HG02885 (cell line): ENCODE measurements around the gene ZNHIT6.

ENCODE experiments used
- ATAC-seq: cut with Tn5 transposase; IDR thresholded peaks from one replicate; pipeline ENCODE4 v1.9.1; 2021; ENCODE audit warnings: mild to moderate bottlenecking; ENCODE audit not compliant: unreplicated experiment, poor library complexity

ZNHIT6 gene

DNA sequence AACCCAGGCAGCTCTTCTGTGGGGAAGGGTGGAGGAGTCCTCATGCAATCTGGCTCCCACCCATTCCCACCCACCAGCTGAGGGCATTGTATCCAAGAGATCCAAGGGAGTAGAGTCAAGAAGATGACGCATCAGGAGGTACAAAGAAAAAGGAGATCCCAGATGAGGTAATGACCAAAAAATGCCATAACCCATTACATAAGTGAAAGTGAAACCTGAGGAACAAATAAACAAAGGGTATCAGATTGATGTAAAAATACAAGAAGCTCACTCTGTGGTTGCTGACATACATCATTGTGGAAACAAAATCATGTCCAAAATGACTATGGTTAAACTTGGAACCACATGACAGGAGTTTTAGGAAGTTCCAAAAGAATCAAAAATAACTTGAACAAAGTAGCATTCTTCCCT, 85.2 kb downstream of the ZNHIT6 start:
- no peak for ATAC-seq

DNA sequence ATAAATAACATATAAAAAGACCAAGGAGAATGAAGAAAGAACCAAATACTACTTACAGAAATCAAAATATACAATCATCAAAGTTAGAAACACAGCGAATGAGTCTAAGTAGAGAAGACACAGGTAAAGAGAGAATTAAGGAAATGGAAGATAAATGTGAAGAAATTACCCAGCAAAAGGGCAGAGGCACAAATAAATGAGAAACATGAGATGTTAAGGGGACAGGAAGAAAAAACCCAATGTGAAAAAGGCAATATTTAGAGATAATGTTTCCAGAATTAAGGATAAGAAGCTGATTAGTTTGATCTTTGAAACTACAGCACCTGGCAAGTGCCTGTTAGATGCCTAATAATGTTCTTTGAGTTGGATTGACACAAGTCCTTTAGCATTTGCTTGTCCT, 86.8 kb downstream of the ZNHIT6 start:
- no peak for ATAC-seq

DNA sequence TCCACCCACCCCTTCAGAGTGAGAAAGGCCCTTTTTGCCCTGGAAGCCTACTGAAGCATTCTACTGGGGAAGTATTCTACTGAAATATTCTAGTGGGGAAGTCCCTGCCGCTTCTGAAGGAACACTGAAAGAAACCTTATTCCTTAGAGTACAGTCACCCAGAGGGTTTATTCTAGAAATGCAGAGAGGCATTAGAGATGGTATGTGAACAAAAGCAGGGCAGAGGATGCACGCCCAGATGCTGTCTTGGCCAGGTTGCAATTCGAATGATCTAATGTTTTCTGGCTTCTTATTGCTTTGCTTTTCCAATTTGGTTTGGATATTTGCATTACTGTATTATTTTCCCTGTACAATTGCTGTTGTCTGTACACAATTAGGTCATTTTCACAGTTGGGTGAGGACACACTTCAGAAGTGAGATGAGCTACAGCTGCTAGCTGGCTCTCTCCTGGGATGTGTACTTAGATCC, 90.6 kb downstream of the ZNHIT6 start:
- ATAC-seq = peak; percentile 62

DNA sequence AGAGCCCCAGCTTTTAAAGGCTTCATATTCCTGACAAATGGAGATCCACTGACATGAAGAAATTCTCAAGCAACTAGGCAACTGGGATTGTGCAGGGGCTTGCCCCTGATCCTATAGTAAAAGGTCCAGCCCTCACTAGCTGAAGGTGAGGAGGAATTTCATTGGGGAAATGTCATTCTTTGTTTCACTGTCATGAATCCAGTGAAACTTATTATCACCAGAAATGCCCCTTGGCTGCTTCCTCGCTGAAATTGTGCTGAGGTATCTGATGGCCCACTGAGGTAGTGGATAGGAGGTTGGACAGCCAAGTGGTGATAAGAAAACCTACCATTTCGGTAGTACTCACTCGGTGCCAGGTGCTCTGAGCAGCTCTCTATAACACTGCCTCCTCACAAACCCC, 91.5 kb downstream of the ZNHIT6 start:
- ATAC-seq = no peak

DNA sequence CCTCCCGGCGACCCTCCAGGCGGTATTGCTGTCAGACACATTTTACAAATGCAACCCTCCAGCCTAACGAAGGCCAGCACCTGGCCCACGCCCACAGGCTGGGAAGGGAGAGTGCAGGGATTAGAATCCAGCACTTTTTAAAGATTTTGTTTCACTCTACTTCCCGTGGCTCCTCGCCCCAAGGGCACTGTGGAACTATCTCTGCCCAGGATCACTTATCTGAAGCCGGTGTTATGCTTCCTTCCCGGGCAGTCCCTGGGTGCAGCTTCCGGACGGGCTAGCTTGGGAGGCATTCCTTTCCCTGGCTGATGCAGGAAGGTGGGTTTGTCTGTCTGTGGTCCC, 91.9 kb downstream of the ZNHIT6 start:
- no peak for ATAC-seq

DNA sequence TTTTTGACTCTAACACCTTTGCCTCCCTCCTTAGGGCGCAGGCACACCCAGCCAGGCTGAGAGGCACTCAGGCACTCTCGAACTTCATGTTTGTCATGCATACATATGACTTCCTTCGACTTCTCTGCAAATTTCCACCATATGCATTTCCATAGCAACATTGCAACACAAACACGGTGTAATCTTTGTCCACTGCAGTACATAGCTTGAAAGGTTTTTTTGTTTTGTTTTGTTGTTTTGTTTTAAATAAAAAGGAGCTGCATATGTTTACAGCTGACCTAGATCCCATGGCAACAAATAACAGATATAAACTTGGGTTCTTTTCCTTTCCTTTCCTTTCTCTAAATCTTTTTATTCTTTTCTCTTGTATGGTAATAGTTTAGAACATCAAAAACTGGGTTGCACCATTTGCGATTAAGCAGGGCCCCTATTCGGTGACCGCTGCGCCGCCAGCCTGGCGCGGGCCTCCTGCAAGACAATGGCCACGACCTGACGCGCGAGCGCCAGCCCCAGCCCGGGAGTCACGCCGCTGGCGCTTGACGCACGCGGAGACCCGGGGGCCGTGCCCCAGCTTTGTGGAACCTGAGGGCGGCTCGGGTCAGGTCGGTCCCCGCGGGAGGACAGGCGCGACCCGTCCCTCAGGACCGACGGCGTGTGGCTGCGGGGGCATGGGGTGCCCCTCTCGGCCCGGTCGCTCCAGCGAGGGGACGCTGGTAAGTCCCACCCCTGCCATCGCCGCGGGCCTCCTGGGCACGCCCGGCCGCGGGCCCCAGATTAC, 92.5 kb downstream of the ZNHIT6 start:
- no peak for ATAC-seq

DNA sequence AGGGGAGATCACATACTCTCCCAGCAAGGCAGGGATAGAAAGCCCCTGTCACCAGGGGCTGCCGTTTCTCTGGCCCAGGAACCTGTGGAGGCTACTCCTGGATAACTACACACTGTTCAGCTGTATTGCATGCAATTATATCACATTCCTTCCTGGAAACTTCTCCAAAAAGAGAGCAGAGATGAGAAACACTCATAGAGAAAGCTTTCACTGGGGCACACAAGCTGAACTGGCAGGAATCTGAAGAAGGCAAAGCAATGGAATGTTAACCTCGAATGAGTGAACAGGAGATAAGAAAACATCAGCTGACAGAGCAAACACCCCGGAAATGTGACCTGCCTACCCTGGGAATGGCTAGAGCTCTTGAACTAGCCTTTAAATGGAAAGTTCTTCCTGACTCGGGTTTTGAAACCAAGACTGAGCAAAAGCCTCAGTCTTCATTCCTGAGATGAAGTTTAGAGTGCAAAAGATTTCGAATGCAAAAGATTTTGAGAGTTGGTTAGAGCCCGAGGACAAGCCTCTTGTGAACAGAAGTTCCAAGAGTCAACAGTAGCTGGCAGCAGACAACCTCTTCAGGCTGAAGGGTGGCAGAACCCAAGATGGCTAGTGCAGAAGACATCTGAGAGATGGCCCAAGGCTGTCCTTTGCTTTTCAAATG, 95.4 kb downstream of the ZNHIT6 start:
- no peak for ATAC-seq

DNA sequence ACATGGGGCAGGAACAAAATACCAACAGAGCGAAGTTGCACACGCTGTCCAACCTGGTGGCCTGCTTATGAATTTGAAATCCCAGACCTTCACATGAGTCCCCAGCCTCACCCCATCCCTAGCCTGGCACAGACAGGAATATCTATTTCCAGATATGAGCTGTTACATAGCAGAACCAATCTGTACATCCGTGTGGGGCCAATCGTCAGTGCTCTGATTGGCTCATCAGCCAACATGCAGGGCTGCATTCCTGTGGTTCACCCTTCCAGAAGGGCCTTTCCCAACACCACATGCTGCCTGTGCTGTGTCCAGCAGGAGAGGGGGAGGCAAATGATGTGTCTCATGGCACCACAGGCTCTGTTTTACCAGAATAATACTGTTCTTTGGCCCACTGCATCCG, 96.4 kb downstream of the ZNHIT6 start:
- ATAC-seq = no peak

DNA sequence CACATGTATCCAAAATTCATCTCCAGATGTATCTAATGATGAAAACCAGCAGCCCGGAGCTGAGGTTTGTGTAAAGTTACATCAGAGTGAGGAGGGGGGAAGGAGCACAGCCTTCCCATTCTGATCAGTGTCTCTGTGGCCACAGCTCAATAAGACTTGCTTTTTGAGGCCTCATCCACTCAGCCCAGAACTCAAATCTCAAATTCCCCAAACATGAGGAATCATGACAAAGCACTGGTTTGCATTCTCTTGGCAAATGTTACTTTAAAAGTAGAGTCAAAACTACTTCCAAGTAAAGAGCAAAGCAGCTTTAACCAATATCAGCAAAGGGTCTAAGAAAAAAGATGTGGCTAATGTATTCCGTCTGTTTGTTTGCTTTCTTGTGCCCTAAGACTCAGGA, 96.8 kb downstream of the ZNHIT6 start:
- ATAC-seq = no peak

DNA sequence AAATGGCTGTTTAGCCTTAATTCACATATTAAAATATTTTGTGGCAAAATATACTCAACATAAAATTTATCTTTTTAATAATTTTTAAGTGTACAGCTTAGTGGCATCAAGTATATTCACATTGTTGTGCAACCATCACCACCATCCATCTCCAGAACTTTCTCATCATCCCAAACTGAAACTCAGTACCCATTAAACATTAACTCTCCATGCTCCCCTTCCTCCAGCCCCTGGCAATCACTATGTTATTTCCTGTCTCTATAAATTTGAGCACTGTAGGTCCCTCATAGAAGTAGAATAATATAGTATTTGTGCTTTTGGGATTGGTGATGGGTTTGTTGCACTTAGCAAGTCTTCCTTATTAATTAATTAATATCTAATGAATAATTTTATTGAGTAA, 98.3 kb downstream of the ZNHIT6 start:
- no peak for ATAC-seq

DNA sequence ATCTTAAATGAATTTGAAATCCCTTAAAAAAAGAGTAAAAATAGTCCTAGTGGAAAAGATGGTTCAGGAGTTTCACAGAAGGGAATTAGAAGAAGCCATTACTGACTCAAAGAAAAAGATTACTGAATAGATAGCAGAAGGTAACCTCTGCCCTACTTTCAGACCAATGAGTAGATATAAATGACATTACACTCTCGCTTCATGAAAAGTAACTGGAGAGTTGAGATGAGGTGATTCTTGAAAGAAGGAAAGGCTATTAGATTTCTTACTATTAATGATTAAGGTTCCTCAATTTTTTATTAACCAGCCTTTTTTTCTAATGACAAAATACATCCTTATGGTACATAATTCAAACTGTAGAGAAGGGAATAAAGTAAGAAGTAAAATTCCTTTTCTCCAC, 99.4 kb downstream of the ZNHIT6 start:
- ATAC-seq = no peak

DNA sequence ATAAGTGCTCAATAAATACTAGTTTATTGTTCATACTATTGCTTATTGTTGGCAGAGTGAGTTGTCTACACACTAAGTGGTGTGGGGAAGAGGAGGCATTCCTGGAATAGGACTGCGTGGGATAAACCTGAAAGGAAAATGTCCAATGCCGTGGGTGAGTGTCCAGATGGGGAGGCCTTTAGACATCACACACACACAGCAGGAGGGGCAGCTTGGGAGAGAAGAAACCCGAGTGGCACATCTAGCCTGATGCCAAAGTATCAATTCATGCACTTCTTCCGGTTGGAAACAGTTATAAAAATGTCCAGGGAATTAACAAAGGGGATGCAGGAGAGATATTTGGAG, 100.3 kb downstream of the ZNHIT6 start:
- ATAC-seq = no peak

DNA sequence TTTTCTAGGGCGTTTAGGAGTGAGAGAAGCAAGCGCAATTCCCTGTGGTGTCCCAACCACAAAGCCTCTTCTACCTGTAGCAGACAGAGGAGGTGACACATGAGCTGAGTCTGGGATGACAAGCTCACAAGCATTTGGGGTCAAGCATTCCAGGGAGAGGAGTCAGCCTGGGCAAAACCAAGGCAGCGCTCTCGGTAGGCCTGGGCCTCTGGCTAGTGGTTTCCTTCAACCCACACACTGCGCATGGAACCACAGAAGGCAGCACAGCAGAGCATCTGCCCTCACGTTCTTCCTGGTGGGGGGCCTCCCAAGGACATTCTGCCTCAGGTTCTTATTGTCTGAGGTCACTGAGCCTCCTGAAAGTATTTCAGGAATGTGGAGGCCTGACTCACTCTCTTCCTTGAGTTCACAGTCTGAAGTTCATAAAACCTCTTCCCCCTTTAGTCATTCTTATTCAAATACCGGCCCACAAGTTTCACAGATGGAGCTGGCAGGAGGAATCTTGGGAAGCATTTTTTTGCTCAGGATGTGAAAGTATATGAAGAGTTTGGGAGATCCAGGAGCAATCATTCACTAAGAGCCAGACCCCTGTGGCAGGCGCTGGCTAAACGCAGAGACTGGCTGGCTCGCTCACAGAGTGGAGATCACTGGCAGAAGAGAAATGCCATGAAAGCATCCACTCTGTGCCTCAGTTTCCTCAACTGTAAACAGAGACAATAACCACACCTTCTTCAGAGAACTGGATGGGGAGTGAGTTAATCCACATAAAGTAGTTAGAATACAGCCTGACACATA, 100.9 kb downstream of the ZNHIT6 start:
- ATAC-seq = no peak

DNA sequence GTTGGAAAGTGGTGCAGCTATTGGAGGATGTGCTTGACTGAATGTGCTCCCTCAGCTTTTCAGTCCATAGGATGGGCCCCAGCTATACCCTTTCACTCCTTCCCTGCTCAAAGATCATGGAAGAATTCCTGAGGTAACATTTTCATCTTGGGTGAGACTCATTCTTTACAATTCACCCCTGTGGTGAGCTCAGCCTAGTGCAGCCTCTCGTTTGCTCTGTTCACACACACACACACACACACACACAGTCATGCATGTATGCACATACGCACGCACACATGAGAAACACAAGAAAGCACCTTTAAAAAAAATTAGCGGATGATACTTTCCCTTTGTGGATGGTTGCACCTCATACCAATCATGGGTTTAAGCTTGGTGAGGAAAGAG, 101.8 kb downstream of the ZNHIT6 start:
- ATAC-seq = no peak

DNA sequence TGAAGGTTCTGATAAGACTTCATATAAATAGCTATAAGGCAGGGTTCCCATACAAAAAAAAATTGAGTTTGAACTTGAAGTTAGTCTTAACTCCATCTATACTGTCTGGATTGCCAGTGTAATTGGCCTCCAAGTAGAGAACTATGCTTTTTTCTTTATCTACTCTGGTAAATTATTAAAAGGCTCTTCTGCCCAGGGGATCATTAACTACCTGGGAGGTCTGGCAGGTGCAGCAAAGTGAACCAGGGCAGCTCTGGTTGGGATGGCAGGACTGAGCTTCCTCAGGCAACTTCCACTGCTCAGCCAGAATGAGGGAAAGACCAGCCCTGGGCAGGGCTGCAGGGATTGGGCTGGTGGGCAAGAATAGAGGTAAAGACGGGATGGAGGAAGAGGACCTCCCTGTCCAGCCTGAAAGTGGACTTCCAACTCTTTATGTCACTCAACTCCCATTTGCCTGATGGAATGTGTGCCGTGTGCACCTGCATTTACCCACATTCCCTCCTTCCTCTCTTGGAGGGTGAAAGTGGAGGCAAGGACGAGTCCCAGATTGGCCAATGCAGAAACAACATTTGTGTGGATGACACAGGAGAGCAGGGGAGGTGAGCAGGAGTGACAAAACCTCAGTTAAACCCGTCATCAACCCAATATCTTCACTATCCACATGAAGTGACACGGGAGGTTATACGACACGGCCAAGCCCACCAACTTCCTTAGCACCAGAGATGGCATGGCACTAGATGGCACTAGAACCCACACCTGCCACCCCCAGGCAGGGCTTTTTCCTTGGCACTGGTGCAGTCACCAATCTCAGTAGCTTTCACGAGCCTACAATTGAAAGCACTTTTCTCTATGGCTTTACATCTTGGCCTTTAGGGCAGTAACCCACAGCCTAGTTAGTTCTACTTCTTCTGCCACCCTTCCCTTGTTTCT, 102.5 kb downstream of the ZNHIT6 start:
- ATAC-seq = no peak

DNA sequence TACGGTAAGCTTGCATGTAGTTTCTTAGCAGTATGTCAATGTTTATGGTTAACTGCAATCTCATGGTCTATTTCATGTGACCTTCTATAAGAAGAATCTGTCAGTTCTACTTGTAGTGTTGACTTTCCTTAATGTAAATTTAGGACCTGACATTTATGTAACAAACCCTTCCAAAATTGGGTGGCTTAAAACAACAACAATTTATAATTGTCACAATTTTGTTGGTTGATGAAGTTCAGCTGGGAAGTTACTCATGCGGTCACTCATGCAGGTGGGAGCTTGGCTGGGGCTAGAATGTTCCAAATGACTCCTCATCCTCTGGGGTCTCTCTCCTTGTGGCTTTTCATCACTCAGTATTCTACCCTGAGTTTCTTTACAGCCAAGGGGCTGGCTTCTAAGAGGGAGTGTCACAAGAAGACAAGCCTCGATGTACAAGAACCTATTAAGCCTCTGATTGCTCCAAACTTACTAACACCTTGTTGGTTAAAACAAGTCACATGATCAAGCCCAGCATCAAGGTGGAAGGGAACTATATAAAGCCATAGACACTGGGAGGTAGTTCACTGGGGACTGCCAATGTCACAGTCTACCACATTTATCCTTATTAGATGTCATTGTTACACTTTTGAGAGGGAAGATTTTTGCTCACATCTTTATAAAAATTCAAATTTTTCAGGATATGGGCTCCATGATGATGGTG, 103.8 kb downstream of the ZNHIT6 start:
- no peak for ATAC-seq

DNA sequence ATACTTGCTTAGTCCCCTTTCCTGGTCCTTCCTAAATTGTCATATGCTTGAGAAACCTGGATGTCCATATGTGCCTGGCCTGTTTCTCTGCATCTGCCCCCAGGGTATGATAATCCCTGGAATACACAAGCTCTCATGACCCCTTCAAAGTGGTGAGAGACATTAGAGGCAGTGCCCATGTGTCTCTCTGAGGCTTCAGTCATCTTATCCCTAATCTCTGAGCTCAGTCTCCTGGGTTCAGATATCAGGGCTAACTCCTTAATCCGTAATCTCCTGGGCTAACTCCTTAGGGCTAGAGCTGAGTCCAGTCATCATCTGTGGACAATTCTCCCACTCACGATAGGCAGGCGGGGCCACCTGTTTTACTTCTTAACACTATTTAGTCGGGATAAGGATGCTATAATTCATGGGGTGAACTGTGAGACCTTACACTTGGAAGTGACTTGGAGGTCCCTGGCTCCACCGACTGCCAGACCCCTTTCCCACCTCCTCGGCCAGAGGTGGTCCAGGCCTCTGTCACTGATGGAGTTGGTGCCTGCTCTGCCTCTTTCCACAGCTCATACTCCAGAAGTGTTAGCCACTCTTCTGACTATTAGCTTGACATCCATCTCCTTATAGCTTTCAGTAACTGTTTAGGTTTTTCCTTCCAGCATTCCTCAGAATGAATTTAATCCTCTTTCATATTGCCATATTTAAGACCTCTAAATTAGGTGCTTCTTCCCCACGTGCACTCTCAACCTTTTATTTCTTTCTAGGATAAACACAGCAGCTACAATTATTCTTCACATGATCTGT, 105.0 kb downstream of the ZNHIT6 start:
- ATAC-seq = no peak

DNA sequence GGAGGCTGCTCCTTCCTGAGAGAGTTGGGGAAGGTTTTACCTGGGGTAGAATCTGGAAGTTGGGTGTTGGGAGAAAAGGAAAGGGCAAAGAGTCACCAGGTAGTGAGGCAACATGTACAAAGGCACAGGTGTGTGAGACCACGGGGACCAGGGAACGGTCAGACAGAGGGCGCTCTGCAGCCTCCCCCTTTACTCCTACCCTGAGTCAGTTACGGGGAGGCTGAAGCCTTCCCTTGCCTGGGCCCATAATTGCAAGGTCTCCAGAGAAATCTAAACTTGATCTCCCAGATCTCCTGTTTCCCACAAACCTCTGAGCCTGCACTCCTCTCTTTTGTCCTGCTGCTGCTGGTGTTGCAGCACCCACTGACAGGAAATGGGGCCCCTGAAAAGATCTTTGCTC, 105.7 kb downstream of the ZNHIT6 start:
- ATAC-seq = no peak

DNA sequence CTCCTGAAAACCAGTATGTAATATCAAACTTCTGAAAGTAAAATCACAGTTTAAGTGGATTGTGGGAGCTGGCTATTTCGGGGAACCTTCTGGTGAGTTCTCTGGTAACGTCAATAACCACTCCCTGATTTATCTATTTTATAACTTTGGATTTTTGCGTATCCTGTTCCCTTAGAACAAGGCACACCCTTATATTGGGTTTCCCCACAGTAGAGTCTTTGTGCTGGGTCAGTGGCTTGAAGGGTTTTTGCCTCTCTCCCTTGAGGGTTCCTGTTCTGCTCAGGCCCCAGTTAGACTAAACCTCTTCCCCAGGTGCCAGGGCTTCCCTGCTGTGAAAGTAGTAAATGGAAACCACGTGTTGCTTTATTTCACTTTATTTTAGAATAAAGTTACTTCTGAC, 106.3 kb downstream of the ZNHIT6 start:
- ATAC-seq = no peak
